Activated CD8-positive, alpha-beta memory T cell treated with anti-CD3 and anti-CD28 coated beads for 36 hours (primary cell): Measurements from ENCODE around the gene PLRG1. TPM values are rescaled to one million over a fixed set of nuclear protein-coding genes. Genes with fewer than 3 reads are reported as not detected.

Experiments
- CTCF ChIA-PET: fragments of 350-600 bp; sonication (Branson Sonifier 250); formaldehyde crosslinking; loops from one replicate; lab custom pipeline; 2021; ENCODE audit warnings: antibody characterized with exemption; lab: Charles Lee
- POLR2A ChIA-PET: fragments of 350-600 bp; sonication (Branson Sonifier 250); formaldehyde crosslinking; loops from one replicate; lab custom pipeline; 2021; ENCODE audit warnings: antibody characterized with exemption; lab: Charles Lee
- total RNA-seq, 2 experiments: library from RNA; stranded (reverse); gene quantifications; one replicate each; pipeline ENCODE4 v1.2.3, GENCODE V29; 2021

PLRG1 gene
- total RNA-seq, 2 experiments from 2014 or later: 138 TPM

- ChIA-PET CTCF (no interaction called here), POLR2A (interaction anchor here (0.6 kb wide), 1 partner anchor 20 kb away, joined by 4 read pairs; no protein-coding TSS in a partner anchor)
Observed at GRCh38 chr4:154529728-154530519, 20.3 kb downstream of the PLRG1 start.

GRCh38 chr4:154528869-154529268 is 21.3 kb downstream of the PLRG1 start:
- CTCF ChIA-PET: no interaction called here
- POLR2A ChIA-PET: no interaction called here

- CTCF ChIA-PET: no interaction called here
- POLR2A ChIA-PET: no interaction called here
Observed at GRCh38 chr4:154527308-154527707, 22.9 kb downstream of the PLRG1 start.

- ChIA-PET POLR2A (no interaction called here), CTCF (no interaction called here)
Observed at GRCh38 chr4:154526151-154526550, 24.0 kb downstream of the PLRG1 start.

GRCh38 chr4:154521607-154522006 is 28.6 kb downstream of the PLRG1 start:
- CTCF ChIA-PET: no interaction called here
- POLR2A ChIA-PET: no interaction called here

GRCh38 chr4:154519214-154519613 is 31.0 kb downstream of the PLRG1 start:
- ChIA-PET CTCF (interaction anchor here (1.0 kb wide), 1 partner anchor 10 kb away, joined by 3 read pairs; no protein-coding TSS in a partner anchor), POLR2A (no interaction called here)

GRCh38 chr4:154517591-154517990 is 32.6 kb downstream of the PLRG1 start:
- CTCF ChIA-PET: interaction anchor here (1.4 kb wide), 1 partner anchor 11 kb away, joined by 3 read pairs; no protein-coding TSS in a partner anchor
- POLR2A ChIA-PET: no interaction called here

GRCh38 chr4:154516318-154517029 is 33.7 kb downstream of the PLRG1 start:
- CTCF ChIA-PET: interaction anchor here (1.2 to 1.4 kb wide), 2 partner anchors 10 to 36 kb away, joined by 3 read pairs; no protein-coding TSS in a partner anchor
- POLR2A ChIA-PET: no interaction called here

GRCh38 chr4:154511981-154512380 is 38.2 kb downstream of the PLRG1 start:
- ChIA-PET CTCF (no interaction called here), POLR2A (no interaction called here)

- CTCF ChIA-PET: no interaction called here
Observed at GRCh38 chr4:154511548-154511947, 38.7 kb downstream of the PLRG1 start.

GRCh38 chr4:154507156-154507555 is 43.0 kb downstream of the PLRG1 start:
- CTCF ChIA-PET: interaction anchor here (1.0 kb wide), 1 partner anchor 10 kb away, joined by 3 read pairs; no protein-coding TSS in a partner anchor
- POLR2A ChIA-PET: no interaction called here

More at GRCh38 chr4:154511548-154511947, 38.7 kb downstream of the PLRG1 start:
- POLR2A ChIA-PET: no interaction called here

GRCh38 chr4:154506253-154506652 is 43.9 kb downstream of the PLRG1 start:
- ChIA-PET POLR2A (interaction anchor here (0.6 kb wide), 1 partner anchor 114 kb away, joined by 3 read pairs; no protein-coding TSS in a partner anchor), CTCF (interaction anchor here (1.0 kb wide), 1 partner anchor 11 kb away, joined by 3 read pairs; no protein-coding TSS in a partner anchor)

GRCh38 chr4:154503598-154503997 is 46.6 kb downstream of the PLRG1 start:
- ChIA-PET POLR2A (no interaction called here), CTCF (no interaction called here)

- CTCF ChIA-PET: no interaction called here
- POLR2A ChIA-PET: no interaction called here
Observed at GRCh38 chr4:154502111-154502510, 48.1 kb downstream of the PLRG1 start.

- POLR2A ChIA-PET: no interaction called here
- CTCF ChIA-PET: no interaction called here
Observed at GRCh38 chr4:154497889-154498288, 52.3 kb downstream of the PLRG1 start.

- ChIA-PET POLR2A (no interaction called here), CTCF (interaction anchor here (0.7 to 1.1 kb wide), 2 partner anchors 13 to 673 kb away, joined by 3 to 5 read pairs; no protein-coding TSS in a partner anchor)
Observed at GRCh38 chr4:154495867-154496266, 54.3 kb downstream of the PLRG1 start.

GRCh38 chr4:154492288-154492687 is 57.9 kb downstream of the PLRG1 start:
- POLR2A ChIA-PET: no interaction called here
- CTCF ChIA-PET: no interaction called here

- ChIA-PET CTCF (no interaction called here), POLR2A (no interaction called here)
Observed at GRCh38 chr4:154491341-154492271, 58.6 kb downstream of the PLRG1 start, which contains the start of gene DCHS2. Gene DCHS2 (minus strand): TSS chr4:154491799. CDS start chr4:154491355, 444 bp downstream.
